Thoracic aorta (tissue), 2 donors: Measurements from ENCODE around the gene ZDHHC8. TPM values are rescaled to one million over a fixed set of nuclear protein-coding genes. Genes with fewer than 3 reads are reported as not detected.

Source experiments
- ATAC-seq: fragments of 150-250 bp; one replicate; pipeline ENCODE4 v1.8.0; 2017; ENCODE audit warnings: low read depth; ENCODE audit not compliant: insufficient number of reproducible peaks, low FRiP score
- DNase-seq: peaks from one replicate; pipeline ENCODE4 v3.0.0-alpha.2; 2020; ENCODE audit warnings: low spot score
- H3K27ac ChIP-seq, 2 donors: fragments of 200-600 bp; sonication (generic); 1 replicate in 1 of 2; 2 replicates in 1 of 2; pipeline ENCODE4 v1.5.1; 2016; ENCODE audit warnings: mild to moderate bottlenecking in 2 of 2, moderate library complexity in 2 of 2
- H3K27me3 ChIP-seq: fragments of 200-600 bp; sonication (generic); replicated peaks from 2 replicates; pipeline ENCODE4 v1.6.0; 2016; ENCODE audit warnings: mild to moderate bottlenecking; ENCODE audit not compliant: insufficient read depth
- H3K36me3 ChIP-seq: fragments of 200-600 bp; sonication (generic); one replicate; pipeline ENCODE4 v1.5.1; 2016
- H3K4me1 ChIP-seq, 2 donors: fragments of 200-600 bp; sonication (generic); 1 replicate in 1 of 2; 2 replicates in 1 of 2; pipeline versions ENCODE4 v1.5.1 to v1.6.0; 2016; ENCODE audit warnings: low read depth in 2 of 2, mild to moderate bottlenecking in 1 of 2; ENCODE audit not compliant: control insufficient read depth in 1 of 2
- H3K4me3 ChIP-seq: fragments of 200-600 bp; sonication (generic); 2 replicates; pipeline ENCODE4 v1.5.1; 2016; ENCODE audit warnings: mild to moderate bottlenecking
- H3K9me3 ChIP-seq: fragments of 200-600 bp; sonication (generic); 2 replicates; pipeline ENCODE4 v1.5.1; 2016
- total RNA-seq, 2 donors: library from RNA; depleted of rRNA; stranded (reverse); fragments of >200 nt; gene quantifications; one replicate each; pipeline versions ENCODE4 v1.1.0 to v1.2.3, GENCODE V29; 2016
- TF ChIP-seq, protein P1 (sequence below): fragments of 200-600 bp; sonication (generic); IDR thresholded peaks from one replicate; pipeline ENCODE4 v1.5.1; 2019; ENCODE audit warnings: antibody characterized with exemption

ZDHHC8 gene
- total RNA-seq, 2 donors from 2014 or later = 14.8 to 49.8 TPM

DNA sequence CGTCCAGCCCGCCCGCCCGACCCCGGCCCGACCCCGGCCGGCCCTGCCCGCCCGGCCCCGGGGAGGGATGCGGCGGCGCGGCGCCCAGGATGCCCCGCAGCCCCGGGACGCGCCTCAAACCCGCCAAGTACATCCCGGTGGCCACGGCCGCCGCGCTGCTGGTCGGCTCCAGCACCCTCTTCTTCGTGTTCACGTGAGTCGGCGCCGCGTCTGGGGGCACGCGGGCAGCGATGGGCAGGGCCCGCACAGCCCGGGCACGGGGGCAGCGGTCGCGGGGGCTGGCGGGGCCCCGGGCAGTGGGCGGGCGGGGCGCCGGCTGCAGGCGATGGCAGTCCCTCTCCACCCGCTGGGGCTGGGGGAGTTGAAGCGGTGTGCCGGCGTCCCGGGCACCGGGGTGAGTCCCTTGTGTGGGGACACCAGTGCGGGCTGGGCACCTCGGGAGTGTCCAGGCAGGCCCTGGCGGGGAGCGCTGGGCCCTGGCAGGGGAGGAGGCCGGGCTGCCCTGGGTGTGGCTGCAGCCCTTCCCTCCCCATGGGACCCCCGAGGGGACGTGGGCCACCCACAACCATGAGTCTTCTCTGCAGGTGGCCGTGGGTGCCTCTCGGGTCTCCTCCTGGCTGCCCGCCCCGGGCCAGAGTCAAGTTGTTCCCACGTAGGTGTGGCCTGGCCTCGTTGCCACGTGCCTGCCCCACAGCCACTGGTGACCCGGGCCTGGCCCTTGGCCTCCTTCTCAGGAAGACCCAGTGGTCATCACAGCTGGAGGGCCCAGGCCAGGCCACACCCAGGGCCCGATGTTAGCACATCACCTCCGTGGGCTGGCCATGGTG is 468 bp downstream of the ZDHHC8 start:
- peaks cover 30 to 56% of the 10 kb centered on the region in 2 donors for H3K4me1 ChIP-seq
- ATAC-seq = no peak
- H3K4me3 ChIP-seq = peak overlapping the region; percentile 87
- H3K27ac ChIP-seq = peak overlapping the region; percentile 19 to 73
- DNase-seq = no peak
- TF ChIP-seq, protein P1, sequence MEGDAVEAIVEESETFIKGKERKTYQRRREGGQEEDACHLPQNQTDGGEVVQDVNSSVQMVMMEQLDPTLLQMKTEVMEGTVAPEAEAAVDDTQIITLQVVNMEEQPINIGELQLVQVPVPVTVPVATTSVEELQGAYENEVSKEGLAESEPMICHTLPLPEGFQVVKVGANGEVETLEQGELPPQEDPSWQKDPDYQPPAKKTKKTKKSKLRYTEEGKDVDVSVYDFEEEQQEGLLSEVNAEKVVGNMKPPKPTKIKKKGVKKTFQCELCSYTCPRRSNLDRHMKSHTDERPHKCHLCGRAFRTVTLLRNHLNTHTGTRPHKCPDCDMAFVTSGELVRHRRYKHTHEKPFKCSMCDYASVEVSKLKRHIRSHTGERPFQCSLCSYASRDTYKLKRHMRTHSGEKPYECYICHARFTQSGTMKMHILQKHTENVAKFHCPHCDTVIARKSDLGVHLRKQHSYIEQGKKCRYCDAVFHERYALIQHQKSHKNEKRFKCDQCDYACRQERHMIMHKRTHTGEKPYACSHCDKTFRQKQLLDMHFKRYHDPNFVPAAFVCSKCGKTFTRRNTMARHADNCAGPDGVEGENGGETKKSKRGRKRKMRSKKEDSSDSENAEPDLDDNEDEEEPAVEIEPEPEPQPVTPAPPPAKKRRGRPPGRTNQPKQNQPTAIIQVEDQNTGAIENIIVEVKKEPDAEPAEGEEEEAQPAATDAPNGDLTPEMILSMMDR = no peak
- H3K36me3 ChIP-seq = no peaks in the 10 kb centered on the region
- H3K27me3 ChIP-seq = no peaks in the 10 kb centered on the region
- H3K9me3 ChIP-seq = no peaks in the 10 kb centered on the region

- TF ChIP-seq, protein P1 = no peak
- H3K27me3 ChIP-seq = no peaks in the 10 kb centered on the region
- no peaks in the 10 kb centered on the region for H3K36me3 ChIP-seq
- no peak for ATAC-seq
- no peak for DNase-seq
- peak overlapping the region; percentile 87 for H3K4me3 ChIP-seq
- H3K4me1 ChIP-seq = peaks cover 36 to 63% of the 10 kb centered on the region in 2 donors
- no peaks in the 10 kb centered on the region for H3K9me3 ChIP-seq
- no peak overlapping the region for H3K27ac ChIP-seq
Measured at GRCh38 chr22:20132686-20133246, 1.2 kb downstream of the ZDHHC8 start.

DNA sequence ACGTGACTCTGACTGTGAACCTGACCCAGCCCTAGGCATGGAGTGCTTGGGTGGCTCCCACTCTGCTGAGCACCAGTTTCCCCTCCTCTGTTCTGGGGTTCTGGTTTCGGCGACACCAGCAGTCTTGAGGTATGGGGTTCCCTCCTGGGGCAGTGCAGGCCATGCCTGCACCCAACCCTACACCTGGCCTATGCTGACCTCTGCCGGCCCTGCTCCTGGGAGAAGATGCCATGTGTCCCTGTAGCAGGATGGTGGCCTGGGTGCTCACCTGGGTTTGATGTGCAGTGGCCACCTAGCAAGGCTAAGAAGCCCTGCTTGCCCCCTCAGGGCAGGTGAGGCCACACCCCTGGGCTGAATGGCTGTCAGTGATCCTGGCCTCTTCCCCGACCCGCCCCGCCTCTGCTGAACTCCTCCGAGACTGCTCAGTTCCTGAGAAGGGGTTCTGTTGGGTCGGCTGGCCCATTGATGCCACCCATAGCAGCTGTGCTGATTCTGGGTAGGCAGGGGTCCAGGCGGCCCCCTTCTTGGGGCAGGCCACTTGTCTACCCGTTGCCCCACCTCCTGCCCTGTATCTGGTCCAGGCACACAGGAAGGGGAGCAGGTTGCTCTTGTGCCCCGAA is 2.4 kb downstream of the ZDHHC8 start:
- no peaks in the 10 kb centered on the region for H3K36me3 ChIP-seq
- no peak overlapping the region for H3K27ac ChIP-seq
- DNase-seq (no peak), ATAC-seq (no peak)
- no peaks in the 10 kb centered on the region for H3K9me3 ChIP-seq
- TF ChIP-seq, protein P1 = no peak
- H3K27me3 ChIP-seq = no peaks in the 10 kb centered on the region
- H3K4me3 ChIP-seq = no peak overlapping the region
- peaks cover 41 to 71% of the 10 kb centered on the region in 2 donors for H3K4me1 ChIP-seq

- DNase-seq (no peak), ATAC-seq (no peak)
- Histone ChIP-seq H3K27ac (no peak overlapping the region), H3K27me3 (no peaks in the 10 kb centered on the region), H3K36me3 (peaks cover 4% of the 10 kb centered on the region), H3K9me3 (no peaks in the 10 kb centered on the region), H3K4me3 (no peak overlapping the region), H3K4me1 (peaks cover 41 to 67% of the 10 kb centered on the region in 2 donors)
- TF ChIP-seq, protein P1 = no peak
Measured at GRCh38 chr22:20135265-20135664, 3.7 kb downstream of the ZDHHC8 start.
